NCI-H526 treated with DMSO at 0.1 percent for 48 hours (cell line): ENCODE measurements around the gene BTBD3.

Experiments used
- DNase-seq: peaks from one replicate; lab custom pipeline; 2025; lab: John Stamatoyannopoulos, UW

BTBD3 gene

GRCh38 chr20:11970243-11970836, 52.6 kb downstream of the BTBD3 start:
- DNase-seq: no peak

GRCh38 chr20:11972478-11972877, 54.8 kb downstream of the BTBD3 start:
- no peak for DNase-seq
